Neuron (in vitro differentiated cells): ENCODE measurements around the gene FAM98C.
A peak's percentile ranks its signal among the peaks of the same experiment; 100 is the strongest.
"Not testable (repeated sequence)": the region's sequence is repeated elsewhere in the genome, so short reads cannot be mapped to it uniquely, and the experiment has no call there.

Experiments
- H2AFZ ChIP-seq: one replicate; pipeline ENCODE4 v1.6.1; 2013; ENCODE audit warnings: low read depth, mild to moderate bottlenecking, inconsistent platforms, low read length, moderate library complexity
- H3K27me3 ChIP-seq: one replicate; pipeline ENCODE4 v1.6.1; 2013; ENCODE audit warnings: low read length; ENCODE audit not compliant: insufficient read depth
- H3K36me3 ChIP-seq: one replicate; pipeline ENCODE4 v1.6.1; 2013; ENCODE audit warnings: low read length; ENCODE audit not compliant: insufficient read depth
- H3K4me1 ChIP-seq: one replicate; pipeline ENCODE4 v1.6.1; 2013; ENCODE audit warnings: low read length; ENCODE audit not compliant: insufficient read depth
- H3K4me3 ChIP-seq: 2 replicates; pipeline ENCODE4 v1.5.1; 2013; ENCODE audit warnings: mild to moderate bottlenecking, low read length, moderate library complexity
- H3K9me3 ChIP-seq: one replicate; pipeline ENCODE4 v1.6.1; 2013; ENCODE audit warnings: low read length

The FAM98C gene

GRCh38 chr19:38394488-38394887 lies 8.4 kb upstream of the FAM98C start:
- H3K36me3 ChIP-seq: peaks cover 16% of the 10 kb centered on the region
- H3K27me3 ChIP-seq: no peaks in the 10 kb centered on the region
- peaks cover 9% of the 10 kb centered on the region for H3K9me3 ChIP-seq
- no peak overlapping the region for H3K4me3 ChIP-seq
- peaks cover under 1% of the 10 kb centered on the region for H3K4me1 ChIP-seq
- no peak overlapping the region for H2AFZ ChIP-seq

- peaks cover 9% of the 10 kb centered on the region for H3K9me3 ChIP-seq
- no peak overlapping the region for H3K4me3 ChIP-seq
- peaks cover 16% of the 10 kb centered on the region for H3K36me3 ChIP-seq
- H2AFZ ChIP-seq: no peak overlapping the region
- H3K27me3 ChIP-seq: no peaks in the 10 kb centered on the region
- H3K4me1 ChIP-seq: no peaks in the 10 kb centered on the region
Measured at GRCh38 chr19:38395381-38396114, 7.3 kb upstream of the FAM98C start.

- peaks cover 2% of the 10 kb centered on the region for H3K4me1 ChIP-seq
- no peaks in the 10 kb centered on the region for H3K27me3 ChIP-seq
- H3K4me3 ChIP-seq: no peak overlapping the region
- H3K9me3 ChIP-seq: peaks cover 7% of the 10 kb centered on the region
- H2AFZ ChIP-seq: no peak overlapping the region
- H3K36me3 ChIP-seq: no peaks in the 10 kb centered on the region
Measured at GRCh38 chr19:38399081-38399480, 3.8 kb upstream of the FAM98C start.

GRCh38 chr19:38399537-38399936 lies 3.4 kb upstream of the FAM98C start:
- no peaks in the 10 kb centered on the region for H3K36me3 ChIP-seq
- no peak overlapping the region for H2AFZ ChIP-seq
- no peak overlapping the region for H3K4me3 ChIP-seq
- H3K4me1 ChIP-seq: peaks cover 2% of the 10 kb centered on the region
- H3K9me3 ChIP-seq: peaks cover 2% of the 10 kb centered on the region
- no peaks in the 10 kb centered on the region for H3K27me3 ChIP-seq

GRCh38 chr19:38400361-38400760 lies 2.5 kb upstream of the FAM98C start:
- peaks cover 2% of the 10 kb centered on the region for H3K9me3 ChIP-seq
- no peaks in the 10 kb centered on the region for H3K36me3 ChIP-seq
- H3K4me1 ChIP-seq: peaks cover 2% of the 10 kb centered on the region
- H2AFZ ChIP-seq: no peak overlapping the region
- H3K27me3 ChIP-seq: no peaks in the 10 kb centered on the region
- H3K4me3 ChIP-seq: no peak overlapping the region

GRCh38 chr19:38401148-38401547 lies 1.7 kb upstream of the FAM98C start:
- Histone ChIP-seq H3K36me3 (no peaks in the 10 kb centered on the region), H3K4me1 (peaks cover 2% of the 10 kb centered on the region), H2AFZ (no peak overlapping the region), H3K27me3 (no peaks in the 10 kb centered on the region), H3K4me3 (no peak overlapping the region), H3K9me3 (no peaks in the 10 kb centered on the region)

- peak overlapping the region; percentile 55 for H3K4me3 ChIP-seq
Measured at GRCh38 chr19:38402623-38402966, 298 bp upstream of the FAM98C start.

GRCh38 chr19:38404858-38405257 lies 2.0 kb downstream of the FAM98C start:
- peaks cover 6% of the 10 kb centered on the region for H3K36me3 ChIP-seq
- no peaks in the 10 kb centered on the region for H3K27me3 ChIP-seq
- peaks cover 2% of the 10 kb centered on the region for H3K4me1 ChIP-seq
- H2AFZ ChIP-seq: no peak overlapping the region
- no peaks in the 10 kb centered on the region for H3K9me3 ChIP-seq
- H3K4me3 ChIP-seq: no peak overlapping the region

More at GRCh38 chr19:38402623-38402966, 298 bp upstream of the FAM98C start:
- Histone ChIP-seq H3K9me3 (no peaks in the 10 kb centered on the region), H3K4me1 (peaks cover 2% of the 10 kb centered on the region), H3K36me3 (peaks cover 6% of the 10 kb centered on the region), H2AFZ (peak overlapping the region; percentile 90), H3K27me3 (no peaks in the 10 kb centered on the region)

GRCh38 chr19:38405276-38405675 lies 2.4 kb downstream of the FAM98C start:
- H3K36me3 ChIP-seq: peaks cover 6% of the 10 kb centered on the region
- no peak overlapping the region for H3K4me3 ChIP-seq
- H3K4me1 ChIP-seq: peaks cover 2% of the 10 kb centered on the region
- H3K27me3 ChIP-seq: no peaks in the 10 kb centered on the region
- H2AFZ ChIP-seq: no peak overlapping the region
- H3K9me3 ChIP-seq: no peaks in the 10 kb centered on the region

GRCh38 chr19:38409631-38410133 lies 6.8 kb downstream of the FAM98C start:
- Histone ChIP-seq H3K27me3 (no peaks in the 10 kb centered on the region), H3K36me3 (peaks cover 6% of the 10 kb centered on the region), H3K4me1 (no peaks in the 10 kb centered on the region), H2AFZ (no peak overlapping the region), H3K4me3 (no peak overlapping the region), H3K9me3 (no peaks in the 10 kb centered on the region)

- not testable (repeated sequence) for H3K4me3 ChIP-seq, H2AFZ ChIP-seq, H3K36me3 ChIP-seq, H3K4me1 ChIP-seq, H3K27me3 ChIP-seq, H3K9me3 ChIP-seq
Measured at GRCh38 chr19:38410407-38410806, 7.5 kb downstream of the FAM98C start.

- H3K4me3 ChIP-seq: no peak overlapping the region
- no peaks in the 10 kb centered on the region for H3K9me3 ChIP-seq
- no peaks in the 10 kb centered on the region for H3K27me3 ChIP-seq
- H2AFZ ChIP-seq: no peak overlapping the region
- peaks cover 6% of the 10 kb centered on the region for H3K36me3 ChIP-seq
- no peaks in the 10 kb centered on the region for H3K4me1 ChIP-seq
Measured at GRCh38 chr19:38411041-38411712, 8.3 kb downstream of the FAM98C start.

GRCh38 chr19:38411898-38412297 lies 9.0 kb downstream of the FAM98C start:
- not testable (repeated sequence) for H3K9me3 ChIP-seq, H2AFZ ChIP-seq, H3K36me3 ChIP-seq, H3K4me3 ChIP-seq, H3K27me3 ChIP-seq, H3K4me1 ChIP-seq
